ENCODE measurements around the gene SLC10A3. TPM values are rescaled to one million over a fixed set of nuclear protein-coding genes. Genes with fewer than 3 reads are reported as not detected.

The SLC10A3 gene
- total RNA-seq, 1 experiment from 2014 or later = 17.9 TPM

GRCh38 chrX:154468217-154468616, 22.2 kb downstream of the SLC10A3 start:
- intact Hi-C loops (cut with micrococcal nuclease) = no loop called here
- no peak overlapping the region for H3K27ac Mint-ChIP-seq (ENCODE audit: low read depth, unreplicated experiment)
- CTCF ChIA-PET = no interaction called here
- H3K4me3 Mint-ChIP-seq (ENCODE audit: unreplicated experiment) = no peak overlapping the region
- no peaks in the 10 kb centered on the region for H3K9me3 Mint-ChIP-seq (ENCODE audit: unreplicated experiment)
- no peak for DNase-seq (ENCODE audit: unreplicated experiment)
- peaks cover 30% of the 10 kb centered on the region for H3K36me3 Mint-ChIP-seq (ENCODE audit: insufficient read depth, unreplicated experiment)
- no peak for TF ChIP-seq CTCF (IDR thresholded peaks at IDR 0.05; ENCODE audit: unreplicated experiment)
- no TSS peak for BruUV-seq (replicated peaks)
- POLR2A ChIA-PET = interaction anchor here (1.4 kb wide), 1 partner anchor 9 kb away, joined by 3 read pairs; no protein-coding TSS in a partner anchor
- H3K4me1 Mint-ChIP-seq (ENCODE audit: insufficient read depth, unreplicated experiment) = no peaks in the 10 kb centered on the region
- H3K27me3 Mint-ChIP-seq (ENCODE audit: insufficient read depth, unreplicated experiment) = peaks cover 6% of the 10 kb centered on the region

- CTCF ChIA-PET = no interaction called here
Measured at GRCh38 chrX:154467556-154467955, 22.9 kb downstream of the SLC10A3 start.

GRCh38 chrX:154466907-154467306, 23.5 kb downstream of the SLC10A3 start:
- no peak overlapping the region for H3K27ac Mint-ChIP-seq (ENCODE audit: low read depth, unreplicated experiment)
- no peak overlapping the region for H3K4me3 Mint-ChIP-seq (ENCODE audit: unreplicated experiment)
- CTCF ChIA-PET = no interaction called here
- intact Hi-C loops (cut with micrococcal nuclease) = no loop called here
- BruUV-seq (replicated peaks) = no TSS peak
- POLR2A ChIA-PET = no interaction called here
- peaks cover 22% of the 10 kb centered on the region for H3K36me3 Mint-ChIP-seq (ENCODE audit: insufficient read depth, unreplicated experiment)
- TF ChIP-seq CTCF (IDR thresholded peaks at IDR 0.05; ENCODE audit: unreplicated experiment) = no peak
- DNase-seq (ENCODE audit: unreplicated experiment) = no peak
- no peaks in the 10 kb centered on the region for H3K9me3 Mint-ChIP-seq (ENCODE audit: unreplicated experiment)
- peaks cover under 1% of the 10 kb centered on the region for H3K4me1 Mint-ChIP-seq (ENCODE audit: insufficient read depth, unreplicated experiment)
- H3K27me3 Mint-ChIP-seq (ENCODE audit: insufficient read depth, unreplicated experiment) = peaks cover 3% of the 10 kb centered on the region

More at GRCh38 chrX:154467556-154467955, 22.9 kb downstream of the SLC10A3 start:
- no peaks in the 10 kb centered on the region for H3K4me1 Mint-ChIP-seq (ENCODE audit: insufficient read depth, unreplicated experiment)
- no peak overlapping the region for H3K4me3 Mint-ChIP-seq (ENCODE audit: unreplicated experiment)
- intact Hi-C loops (cut with micrococcal nuclease) = no loop called here
- POLR2A ChIA-PET = no interaction called here
- BruUV-seq (replicated peaks) = no TSS peak
- no peaks in the 10 kb centered on the region for H3K9me3 Mint-ChIP-seq (ENCODE audit: unreplicated experiment)
- no peaks in the 10 kb centered on the region for H3K27me3 Mint-ChIP-seq (ENCODE audit: insufficient read depth, unreplicated experiment)
- TF ChIP-seq CTCF (IDR thresholded peaks at IDR 0.05; ENCODE audit: unreplicated experiment) = no peak
- no peak for DNase-seq (ENCODE audit: unreplicated experiment)
- peaks cover 28% of the 10 kb centered on the region for H3K36me3 Mint-ChIP-seq (ENCODE audit: insufficient read depth, unreplicated experiment)
- no peak overlapping the region for H3K27ac Mint-ChIP-seq (ENCODE audit: low read depth, unreplicated experiment)

- Mint-ChIP-seq H3K36me3 (ENCODE audit: insufficient read depth, unreplicated experiment) (peaks cover 26% of the 10 kb centered on the region), H3K4me3 (ENCODE audit: unreplicated experiment) (no peak overlapping the region), H3K27ac (ENCODE audit: low read depth, unreplicated experiment) (no peak overlapping the region), H3K4me1 (ENCODE audit: insufficient read depth, unreplicated experiment) (peaks cover 4% of the 10 kb centered on the region), H3K27me3 (ENCODE audit: insufficient read depth, unreplicated experiment) (peaks cover 7% of the 10 kb centered on the region), H3K9me3 (ENCODE audit: unreplicated experiment) (no peaks in the 10 kb centered on the region)
- intact Hi-C loops (cut with micrococcal nuclease) = no loop called here
- ChIA-PET CTCF (interaction anchor here (0.7 kb wide), 1 partner anchor 1229 kb away, joined by 3 read pairs; no protein-coding TSS in a partner anchor), POLR2A (no interaction called here)
- TF ChIP-seq CTCF (IDR thresholded peaks at IDR 0.05; ENCODE audit: unreplicated experiment) = no peak
- no TSS peak for BruUV-seq (replicated peaks)
- no peak for DNase-seq (ENCODE audit: unreplicated experiment)
Measured at GRCh38 chrX:154466036-154466435, 24.4 kb downstream of the SLC10A3 start.

All from MCF 10A (cell line).